HUES64 (cell line): ENCODE data around the gene ERC2.

Experiments
- H3K27ac ChIP-seq: 2 replicates; pipeline ENCODE4 v1.7.0; 2013; ENCODE audit warnings: low read depth, low read length, inconsistent platforms
- H3K27me3 ChIP-seq: 2 replicates; pipeline ENCODE4 v1.6.1; 2013; ENCODE audit warnings: mild to moderate bottlenecking, low read length; ENCODE audit not compliant: insufficient read depth
- H3K36me3 ChIP-seq: 2 replicates; pipeline ENCODE4 v1.6.1; 2013; ENCODE audit warnings: mild to moderate bottlenecking, low read length; ENCODE audit not compliant: insufficient read depth
- H3K4me1 ChIP-seq: 2 replicates; pipeline ENCODE4 v1.6.1; 2013; ENCODE audit warnings: mild to moderate bottlenecking, low read length, moderate library complexity; ENCODE audit not compliant: insufficient read depth
- H3K4me3 ChIP-seq: 2 replicates; pipeline ENCODE4 v1.5.1; 2013; ENCODE audit warnings: mild to moderate bottlenecking, low read length, moderate library complexity
- H3K9ac ChIP-seq: 2 replicates; pipeline ENCODE4 v1.6.1; 2013; ENCODE audit warnings: mild to moderate bottlenecking, low read depth, low read length
- H3K9me3 ChIP-seq: 2 replicates; pipeline ENCODE4 v1.6.1; 2013; ENCODE audit warnings: low read depth, low read length; ENCODE audit not compliant: insufficient read depth
- WGBS: fragments of 150-250, 120-280 bp; methylation state at CpG from one replicate; pipeline ENCODE4 v1.1.7; 2013; ENCODE audit warnings: missing lambda C conversion rate; 5-methylcytosine and 5-hydroxymethylcytosine counted together

The ERC2 gene

DNA sequence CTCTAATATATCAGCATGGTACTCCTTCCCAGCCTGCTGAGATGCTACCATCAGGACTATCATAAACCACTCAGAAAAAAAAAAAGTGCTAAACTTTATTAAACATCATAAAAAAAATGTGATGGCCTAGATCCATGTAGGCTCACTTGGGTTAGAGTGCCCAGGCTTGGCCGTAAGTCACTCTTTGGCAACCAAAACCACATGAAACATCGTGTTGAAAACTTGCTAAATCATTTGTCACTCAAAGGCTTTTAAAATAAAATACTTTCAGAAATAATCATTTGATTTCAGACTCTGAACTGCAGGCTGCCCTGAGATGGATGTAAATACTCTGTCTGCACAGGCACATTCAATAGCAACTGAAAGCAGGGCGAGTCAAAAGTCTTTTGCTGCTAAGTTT lies 902.7 kb downstream of the ERC2 start:
- Histone ChIP-seq H3K27ac (no peak overlapping the region), H3K4me3 (no peak overlapping the region)
- 95% methylated on average over 3 of the region's 3 CpGs for WGBS

DNA sequence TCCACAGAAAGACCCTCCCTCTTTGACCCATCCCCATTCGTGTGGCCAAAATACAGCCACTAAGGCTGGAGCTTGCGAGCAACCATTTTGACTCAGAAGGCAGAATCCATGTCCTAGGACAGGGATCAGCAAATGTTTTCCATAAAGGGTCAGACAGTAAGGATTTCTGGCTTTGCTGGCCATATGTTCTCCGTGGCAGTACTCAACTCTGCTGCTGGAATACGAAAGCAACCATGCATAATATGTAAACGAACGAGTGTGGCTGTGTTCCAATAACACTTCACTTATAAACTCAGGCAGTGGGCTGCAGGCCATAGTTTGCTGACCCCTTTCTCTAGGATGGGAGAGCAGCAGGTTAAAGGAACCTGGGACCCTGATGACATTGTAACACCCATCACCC lies 903.5 kb downstream of the ERC2 start:
- no peak overlapping the region for H3K27ac ChIP-seq
- WGBS, result 84% methylated on average over 6 of the region's 6 CpGs

More for the DNA sequence above, 902.7 kb downstream of the ERC2 start:
- Histone ChIP-seq H3K27me3 (no peaks in the 10 kb centered on the region), H3K9ac (no peak overlapping the region), H3K9me3 (no peaks in the 10 kb centered on the region), H3K4me1 (peaks cover 5% of the 10 kb centered on the region), H3K36me3 (no peaks in the 10 kb centered on the region)

DNA sequence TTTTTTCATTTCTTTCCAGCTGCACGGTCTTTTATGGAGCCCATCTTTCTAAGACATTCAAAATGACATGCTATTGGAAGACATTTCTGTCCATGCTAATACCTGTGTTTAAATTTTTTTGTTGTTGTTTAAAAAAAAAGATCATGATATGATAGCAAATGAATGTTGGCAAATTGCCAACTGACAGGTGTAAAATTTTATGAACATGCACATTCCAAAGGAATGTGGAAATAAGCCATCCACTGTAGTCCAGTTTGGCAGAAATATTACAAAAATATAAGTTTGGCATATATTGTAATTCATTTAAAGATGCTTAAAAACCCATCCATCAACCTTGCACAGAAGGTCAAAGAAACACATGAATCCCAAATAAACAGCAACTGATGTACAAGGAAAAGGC lies 905.6 kb downstream of the ERC2 start:
- no peaks in the 10 kb centered on the region for H3K27me3 ChIP-seq
- H3K27ac ChIP-seq, result no peak overlapping the region
- WGBS, result 92% methylated on average over 1 of the region's 1 CpG
- no peaks in the 10 kb centered on the region for H3K9me3 ChIP-seq
- H3K36me3 ChIP-seq, result no peaks in the 10 kb centered on the region
- H3K4me3 ChIP-seq, result no peak overlapping the region
- no peaks in the 10 kb centered on the region; the same call in 1 of the 2 replicates for H3K4me1 ChIP-seq
- no peak overlapping the region for H3K9ac ChIP-seq

More for the DNA sequence above, 903.5 kb downstream of the ERC2 start:
- Histone ChIP-seq H3K27me3 (no peaks in the 10 kb centered on the region), H3K9me3 (no peaks in the 10 kb centered on the region), H3K9ac (no peak overlapping the region), H3K36me3 (no peaks in the 10 kb centered on the region), H3K4me1 (no peaks in the 10 kb centered on the region; the same call in 1 of the 2 replicates), H3K4me3 (no peak overlapping the region)

DNA sequence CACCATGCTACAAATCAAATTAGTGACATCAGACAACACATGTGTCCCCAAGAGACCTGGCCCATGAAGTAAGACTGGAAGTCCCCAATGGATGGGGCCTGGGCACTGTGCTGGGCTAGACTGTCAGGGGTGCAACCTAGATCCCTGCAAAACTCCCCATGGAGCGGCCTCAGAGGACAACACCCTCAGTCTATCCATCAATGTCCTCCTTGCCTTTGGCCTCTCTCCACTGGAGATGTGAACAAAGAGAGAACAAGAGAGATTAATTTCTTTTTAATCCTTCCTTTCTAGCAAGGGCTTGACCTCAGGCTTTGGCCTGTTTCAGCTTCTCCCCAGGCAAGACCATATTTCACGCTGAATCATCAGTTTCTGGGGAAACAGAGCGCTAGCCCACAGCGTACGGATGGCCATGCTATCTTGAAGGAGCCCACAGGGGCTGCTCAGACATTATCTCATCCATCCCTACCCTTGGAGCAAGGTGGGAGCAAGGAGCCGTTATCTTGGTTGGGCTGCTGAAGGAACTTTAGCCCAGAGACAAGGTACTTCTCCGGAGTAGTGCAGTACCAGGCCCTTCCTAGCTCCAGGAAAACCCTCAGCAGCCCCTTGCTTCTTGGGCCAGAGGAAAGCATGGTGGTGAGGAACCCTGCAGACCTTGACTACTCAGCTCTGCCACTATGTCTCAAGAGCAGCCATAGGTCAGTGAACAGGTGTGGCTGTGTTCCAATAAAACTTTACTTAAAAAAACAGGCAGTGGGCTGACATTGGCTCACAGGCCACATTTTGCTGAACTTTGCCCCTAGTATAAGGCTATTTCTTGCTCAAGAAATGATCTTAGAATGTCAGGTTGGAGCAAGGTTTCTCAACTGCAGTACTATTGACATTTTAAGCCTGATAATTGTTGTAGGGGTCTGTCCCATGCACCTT lies 908.5 kb downstream of the ERC2 start:
- Histone ChIP-seq H3K9me3 (no peaks in the 10 kb centered on the region), H3K27ac (no peak overlapping the region), H3K9ac (no peak overlapping the region), H3K4me1 (peaks cover 24% of the 10 kb centered on the region), H3K27me3 (no peaks in the 10 kb centered on the region), H3K4me3 (no peak overlapping the region), H3K36me3 (no peaks in the 10 kb centered on the region)
- WGBS, result 94% methylated on average over 7 of the region's 7 CpGs

DNA sequence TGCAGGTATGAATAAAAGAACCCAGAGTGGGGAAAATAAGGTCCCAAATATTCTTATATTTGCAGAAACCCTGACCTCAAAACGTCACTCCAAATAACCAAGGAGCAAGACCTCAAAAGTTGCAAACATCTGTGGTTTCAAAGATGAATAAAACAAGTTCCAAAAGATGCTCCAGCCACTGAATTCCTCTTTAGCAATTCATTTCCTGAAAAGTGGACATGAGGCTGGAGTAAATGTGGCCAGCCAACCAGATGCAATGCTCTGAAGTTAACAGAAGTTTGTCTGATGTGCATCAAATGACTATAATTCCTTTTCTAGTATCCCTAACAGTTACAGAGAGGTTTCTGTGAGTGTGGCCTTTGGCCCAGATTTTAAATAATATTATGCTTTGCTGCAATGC lies 910.0 kb downstream of the ERC2 start:
- Histone ChIP-seq H3K4me1 (peaks cover 36% of the 10 kb centered on the region), H3K9me3 (no peaks in the 10 kb centered on the region), H3K27me3 (no peaks in the 10 kb centered on the region), H3K4me3 (no peak overlapping the region), H3K9ac (no peak overlapping the region), H3K36me3 (no peaks in the 10 kb centered on the region), H3K27ac (no peak overlapping the region)
- WGBS, result 96% methylated on average over 1 of the region's 1 CpG

DNA sequence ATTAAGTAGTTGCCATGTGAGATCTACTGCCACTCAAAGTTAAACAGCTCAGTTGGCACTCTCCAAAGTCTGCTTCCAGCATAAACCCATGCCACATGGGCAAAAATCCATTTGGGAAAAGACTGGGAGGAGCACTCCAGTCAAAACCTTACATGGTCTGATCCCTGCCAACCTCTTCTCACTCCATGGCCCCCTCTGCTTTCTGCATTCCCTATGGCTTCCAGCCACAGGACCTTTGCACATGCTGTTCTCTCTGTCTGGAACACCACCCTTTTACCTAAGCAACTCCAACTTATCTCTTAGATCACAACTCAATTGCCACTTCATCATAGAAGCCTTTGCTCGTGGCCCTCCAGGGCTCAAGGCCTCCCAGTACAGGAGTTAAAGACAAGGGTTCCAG lies 910.7 kb downstream of the ERC2 start:
- Histone ChIP-seq H3K9me3 (no peaks in the 10 kb centered on the region), H3K4me3 (no peak overlapping the region), H3K36me3 (no peaks in the 10 kb centered on the region), H3K4me1 (peaks cover 36% of the 10 kb centered on the region), H3K27ac (no peak overlapping the region), H3K9ac (no peak overlapping the region), H3K27me3 (no peaks in the 10 kb centered on the region)
- 88% methylated on average over 1 of the region's 1 CpG for WGBS

DNA sequence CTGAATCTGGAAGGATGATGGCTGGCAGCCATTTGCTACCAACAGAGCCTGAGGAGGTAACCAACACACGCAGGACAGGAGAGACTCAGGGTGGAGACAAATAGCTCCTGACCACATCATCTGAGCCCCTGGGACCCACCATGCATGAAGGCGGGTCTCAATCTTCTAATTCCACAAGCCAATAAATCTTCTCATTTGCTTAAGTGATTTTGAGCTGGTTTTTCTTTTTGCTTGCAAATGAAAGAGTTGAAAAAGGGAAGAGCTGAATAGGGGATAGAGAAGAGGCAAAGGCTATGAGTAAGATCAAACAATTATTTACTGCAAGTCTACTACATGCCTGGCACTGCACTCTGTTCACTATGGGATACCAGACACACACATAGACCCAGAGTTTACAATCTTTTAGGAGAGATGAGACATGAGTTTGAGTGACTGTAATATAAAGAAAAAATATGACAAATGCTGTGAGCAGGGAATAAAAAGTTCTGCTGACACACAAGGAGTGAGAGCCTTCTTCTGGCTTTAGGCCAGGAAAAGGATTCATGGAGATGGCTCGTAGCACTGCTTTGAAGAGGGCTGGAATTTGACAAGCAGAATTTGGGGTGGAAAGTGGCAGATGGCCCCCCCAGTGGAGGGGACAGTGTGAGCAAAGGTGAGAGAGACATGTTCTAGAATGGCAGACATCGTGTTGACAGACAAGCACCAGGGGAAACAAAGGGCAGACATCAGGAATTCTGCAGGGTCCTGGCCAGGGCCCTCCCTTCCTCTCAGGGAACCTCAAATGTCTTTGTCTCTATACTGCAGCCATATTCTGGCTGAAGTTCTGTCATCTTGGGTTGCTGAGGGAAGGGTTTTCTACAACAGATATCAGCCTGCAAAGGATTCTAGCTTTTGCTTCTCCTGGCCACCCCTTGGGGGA lies 911.4 kb downstream of the ERC2 start:
- H3K4me3 ChIP-seq, result no peak overlapping the region
- H3K4me1 ChIP-seq, result peaks cover 36% of the 10 kb centered on the region
- no peaks in the 10 kb centered on the region for H3K27me3 ChIP-seq
- WGBS, result 82% methylated on average over 4 of the region's 4 CpGs
- no peaks in the 10 kb centered on the region for H3K9me3 ChIP-seq
- H3K9ac ChIP-seq, result no peak overlapping the region
- H3K36me3 ChIP-seq, result no peaks in the 10 kb centered on the region
- peak overlapping the region; percentile 22; the same call in 1 of the 2 replicates for H3K27ac ChIP-seq

DNA sequence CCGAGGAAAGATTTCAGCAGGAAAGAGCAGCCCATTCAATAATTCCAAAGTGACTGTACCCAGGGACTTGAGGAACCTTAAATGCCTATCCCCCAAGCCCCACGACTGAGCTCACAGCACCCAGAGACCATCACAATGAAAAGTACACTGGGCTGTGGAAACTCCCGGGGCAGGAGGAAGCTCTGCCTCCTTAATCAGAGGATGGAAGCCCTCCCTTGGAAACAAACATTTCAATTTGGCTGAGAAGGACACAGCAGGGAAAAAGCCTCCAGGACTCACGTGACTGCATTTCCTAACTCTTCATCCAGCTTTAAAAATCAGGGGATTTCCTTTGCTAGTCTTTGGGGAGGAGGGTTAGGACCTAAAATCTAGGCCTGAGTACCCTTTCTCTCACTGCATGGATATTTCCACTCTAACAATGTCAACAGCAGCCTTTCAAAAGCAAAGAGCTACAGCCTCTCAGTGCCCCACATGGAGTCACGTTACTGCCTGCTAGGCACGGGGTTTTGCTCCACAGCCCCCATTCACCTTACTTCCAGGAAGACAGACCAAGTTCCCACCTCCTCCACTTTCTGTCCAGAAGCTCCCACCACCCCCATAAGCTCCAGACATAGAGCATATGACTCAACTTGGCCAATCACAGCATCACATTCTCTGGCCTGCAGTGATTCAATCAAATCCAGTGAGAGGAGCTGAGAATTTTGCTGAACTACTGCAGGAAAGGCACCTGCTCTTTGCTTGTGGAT lies 912.2 kb downstream of the ERC2 start:
- Histone ChIP-seq H3K9ac (no peak overlapping the region), H3K27me3 (no peaks in the 10 kb centered on the region), H3K9me3 (no peaks in the 10 kb centered on the region), H3K4me1 (peaks cover 36% of the 10 kb centered on the region), H3K4me3 (no peak overlapping the region), H3K27ac (peak overlapping the region; percentile 22; the same call in 1 of the 2 replicates), H3K36me3 (no peaks in the 10 kb centered on the region)
- WGBS, result 36% methylated on average over 6 of the region's 6 CpGs

DNA sequence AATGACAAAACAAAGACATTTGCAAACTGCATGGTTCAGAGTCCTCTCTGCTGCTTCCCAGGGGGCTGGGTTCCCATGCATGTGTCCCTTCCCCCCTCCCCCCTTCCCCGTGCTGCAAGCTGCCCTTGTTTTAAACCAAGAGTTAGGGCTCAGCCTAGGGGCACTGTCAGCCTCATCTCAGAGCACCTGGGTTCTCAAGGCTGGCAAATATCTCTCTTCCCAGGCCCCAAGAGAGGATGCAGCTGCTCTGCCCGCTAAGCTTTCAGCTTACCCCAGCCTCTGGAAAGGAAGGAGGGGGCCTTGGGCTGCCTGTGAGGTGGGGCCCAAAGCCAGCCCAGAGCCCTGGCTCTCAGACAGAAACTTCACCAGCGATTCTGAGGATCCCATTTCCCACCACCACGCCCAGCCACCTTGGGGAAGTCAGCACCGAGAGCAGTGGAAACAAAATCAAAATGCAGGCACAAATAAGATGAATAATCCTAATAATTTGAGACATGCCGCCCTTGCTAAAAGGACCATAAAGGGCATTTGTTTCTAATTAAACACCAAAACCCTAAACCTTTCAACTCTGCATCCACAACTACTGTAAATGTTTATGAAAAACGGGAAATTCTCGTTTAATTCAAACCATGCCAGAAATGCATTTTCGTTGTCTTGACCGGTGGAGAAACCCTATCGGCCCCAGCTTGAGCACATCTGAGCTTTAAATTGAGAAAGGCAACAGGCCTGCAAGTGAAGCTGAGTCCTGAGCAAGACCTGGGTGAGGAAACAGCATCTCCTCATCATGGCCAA lies 913.4 kb downstream of the ERC2 start:
- no peak overlapping the region for H3K9ac ChIP-seq

DNA sequence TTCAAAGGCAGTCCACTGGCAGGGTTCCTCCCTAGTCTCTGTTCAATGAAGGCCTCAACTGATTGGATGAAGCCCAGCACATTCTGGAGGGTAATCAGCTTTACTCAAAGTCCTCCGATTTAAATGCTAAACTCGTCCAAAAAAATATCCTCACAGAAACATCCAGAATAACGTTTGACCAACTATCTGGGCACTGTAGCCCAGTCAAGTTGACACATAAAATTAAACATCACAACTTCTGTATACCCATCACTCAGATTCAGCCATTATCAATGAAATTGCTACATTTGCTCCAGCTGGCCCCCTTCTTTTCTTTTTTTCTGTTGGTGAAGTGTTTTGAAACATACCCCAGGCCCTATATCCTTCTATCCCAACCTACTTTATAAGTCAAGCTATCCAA lies 916.6 kb downstream of the ERC2 start:
- Histone ChIP-seq H3K9ac (no peak overlapping the region), H3K9me3 (no peaks in the 10 kb centered on the region), H3K27ac (no peak overlapping the region), H3K27me3 (no peaks in the 10 kb centered on the region), H3K4me1 (peaks cover 43% of the 10 kb centered on the region), H3K4me3 (no peak overlapping the region), H3K36me3 (no peaks in the 10 kb centered on the region)
- 89% methylated on average over 3 of the region's 3 CpGs for WGBS

More for the DNA sequence above, 913.4 kb downstream of the ERC2 start:
- Histone ChIP-seq H3K27me3 (no peaks in the 10 kb centered on the region), H3K27ac (peak overlapping the region; percentile 80; the same call in 1 of the 2 replicates), H3K4me3 (no peak overlapping the region), H3K36me3 (no peaks in the 10 kb centered on the region), H3K9me3 (no peaks in the 10 kb centered on the region), H3K4me1 (peaks cover 36% of the 10 kb centered on the region)
- WGBS, result 58% methylated on average over 11 of the region's 11 CpGs
